Cardiac muscle cell (in vitro differentiated cells and primary cell): Measurements from ENCODE around the gene C5. TPM values are rescaled to one million over a fixed set of nuclear protein-coding genes. Genes with fewer than 3 reads are reported as not detected.

Experiments
- polyA plus RNA-seq: library from polyadenylated mRNA; unstranded; fragments of >200 nt; fragmentation: Nextera tagmentation; extraction: Ambion mirVana; gene quantifications from 2 replicates; pipeline ENCODE4 v1.2.1, GENCODE V29; 2016
- total RNA-seq: library from RNA; depleted of rRNA; stranded (reverse); fragments of >200 nt; gene quantifications from 2 replicates; pipeline ENCODE4 v1.2.3, GENCODE V29; 2016

Gene C5
- total and polyA plus RNA-seq, 2 experiments from 2014 or later, result 0.55 to 1.3 TPM

Other genes starting within 250 kb of the C5 start
- 16.0 and 20.7 TPM in 2 replicates for gene PSMD5, start 207.4 kb downstream of the C5 start, total RNA-seq
- gene PSMD5, start 207.4 kb downstream of the C5 start, polyA plus RNA-seq, result 25.3 and 50.1 TPM in 2 replicates
- 8.9 and 40.0 TPM in 2 replicates for gene PHF19, start 173.1 kb downstream of the C5 start, total RNA-seq
- 7.1 and 36.8 TPM in 2 replicates for gene PHF19, start 173.1 kb downstream of the C5 start, polyA plus RNA-seq
- gene TRAF1, start 123.5 kb downstream of the C5 start, total RNA-seq, result 4.1 and 7.5 TPM in 2 replicates
- 3.0 and 3.5 TPM in 2 replicates for gene TRAF1, start 123.5 kb downstream of the C5 start, polyA plus RNA-seq
- gene CNTRL, start 24.7 kb upstream of the C5 start, total RNA-seq, result 5.2 and 24.6 TPM in 2 replicates
- 6.3 and 21.6 TPM in 2 replicates for gene CNTRL, start 24.7 kb upstream of the C5 start, polyA plus RNA-seq
- 16.5 and 17.4 TPM in 2 replicates for gene RAB14, start 151.6 kb upstream of the C5 start, total RNA-seq
- gene RAB14, start 151.6 kb upstream of the C5 start, polyA plus RNA-seq, result 54.2 and 68.0 TPM in 2 replicates
- 285 and 310 TPM in 2 replicates for gene GSN, start 217.9 kb upstream of the C5 start, total RNA-seq
- gene GSN, start 217.9 kb upstream of the C5 start, polyA plus RNA-seq, result 268 and 299 TPM in 2 replicates